BE2C (cell line): ENCODE results near the gene PDHX.

Experiments used
- DNase-seq: peaks from one replicate; pipeline ENCODE4 v3.0.0-alpha.2; 2020
- H3K27me3 ChIP-seq: fragments of 250-450 bp; sonication (Bioruptor Pico); 2 replicates; pipeline ENCODE4 v1.5.1; 2020; ENCODE audit warnings: mild to moderate bottlenecking
- H3K36me3 ChIP-seq: fragments of 250-450 bp; sonication (Bioruptor Pico); 2 replicates; pipeline ENCODE4 v1.5.1; 2020; ENCODE audit warnings: mild to moderate bottlenecking
- H3K4me1 ChIP-seq: fragments of 250-450 bp; sonication (Bioruptor Pico); 2 replicates; pipeline ENCODE4 v1.5.1; 2020
- H3K4me3 ChIP-seq: 2 replicates; pipeline ENCODE4 v1.5.1; 2011; ENCODE audit warnings: low read depth, low read length
- H3K9me3 ChIP-seq: fragments of 250-450 bp; sonication (Bioruptor Pico); 2 replicates; pipeline ENCODE4 v1.5.1; 2020
- TF ChIP-seq, protein P1 (sequence below): IDR thresholded peaks from 2 replicates; pipeline ENCODE4 v1.5.1; 2012; ENCODE audit warnings: mild to moderate bottlenecking, low read depth, low read length

The PDHX gene

DNA sequence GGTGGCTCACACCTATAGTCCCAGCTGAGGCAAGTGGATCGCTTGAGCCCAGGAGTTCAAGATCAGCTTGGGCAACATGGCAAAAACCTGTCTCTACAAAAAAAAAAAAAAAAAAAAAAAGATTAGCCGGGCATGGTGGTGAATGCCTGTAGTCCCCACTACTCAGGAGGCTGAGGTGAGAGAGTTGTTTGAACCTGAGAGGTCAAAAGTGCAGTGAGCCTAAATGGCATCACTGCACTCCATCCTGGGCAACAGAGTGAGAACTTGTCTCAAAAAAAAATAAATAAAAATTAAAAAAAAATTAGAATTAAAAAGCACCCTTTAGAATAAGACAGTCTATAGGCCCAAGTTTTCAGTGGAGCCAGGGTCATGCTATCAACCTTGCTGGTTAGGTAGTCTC lies 95.5 kb downstream of the PDHX start:
- DNase-seq = no peak
- no peak overlapping the region for H3K4me3 ChIP-seq
- no peaks in the 10 kb centered on the region for H3K9me3 ChIP-seq
- TF ChIP-seq, protein P1, sequence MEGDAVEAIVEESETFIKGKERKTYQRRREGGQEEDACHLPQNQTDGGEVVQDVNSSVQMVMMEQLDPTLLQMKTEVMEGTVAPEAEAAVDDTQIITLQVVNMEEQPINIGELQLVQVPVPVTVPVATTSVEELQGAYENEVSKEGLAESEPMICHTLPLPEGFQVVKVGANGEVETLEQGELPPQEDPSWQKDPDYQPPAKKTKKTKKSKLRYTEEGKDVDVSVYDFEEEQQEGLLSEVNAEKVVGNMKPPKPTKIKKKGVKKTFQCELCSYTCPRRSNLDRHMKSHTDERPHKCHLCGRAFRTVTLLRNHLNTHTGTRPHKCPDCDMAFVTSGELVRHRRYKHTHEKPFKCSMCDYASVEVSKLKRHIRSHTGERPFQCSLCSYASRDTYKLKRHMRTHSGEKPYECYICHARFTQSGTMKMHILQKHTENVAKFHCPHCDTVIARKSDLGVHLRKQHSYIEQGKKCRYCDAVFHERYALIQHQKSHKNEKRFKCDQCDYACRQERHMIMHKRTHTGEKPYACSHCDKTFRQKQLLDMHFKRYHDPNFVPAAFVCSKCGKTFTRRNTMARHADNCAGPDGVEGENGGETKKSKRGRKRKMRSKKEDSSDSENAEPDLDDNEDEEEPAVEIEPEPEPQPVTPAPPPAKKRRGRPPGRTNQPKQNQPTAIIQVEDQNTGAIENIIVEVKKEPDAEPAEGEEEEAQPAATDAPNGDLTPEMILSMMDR = no peak
- H3K4me1 ChIP-seq = no peaks in the 10 kb centered on the region
- H3K27me3 ChIP-seq = no peaks in the 10 kb centered on the region
- H3K36me3 ChIP-seq = no peaks in the 10 kb centered on the region

DNA sequence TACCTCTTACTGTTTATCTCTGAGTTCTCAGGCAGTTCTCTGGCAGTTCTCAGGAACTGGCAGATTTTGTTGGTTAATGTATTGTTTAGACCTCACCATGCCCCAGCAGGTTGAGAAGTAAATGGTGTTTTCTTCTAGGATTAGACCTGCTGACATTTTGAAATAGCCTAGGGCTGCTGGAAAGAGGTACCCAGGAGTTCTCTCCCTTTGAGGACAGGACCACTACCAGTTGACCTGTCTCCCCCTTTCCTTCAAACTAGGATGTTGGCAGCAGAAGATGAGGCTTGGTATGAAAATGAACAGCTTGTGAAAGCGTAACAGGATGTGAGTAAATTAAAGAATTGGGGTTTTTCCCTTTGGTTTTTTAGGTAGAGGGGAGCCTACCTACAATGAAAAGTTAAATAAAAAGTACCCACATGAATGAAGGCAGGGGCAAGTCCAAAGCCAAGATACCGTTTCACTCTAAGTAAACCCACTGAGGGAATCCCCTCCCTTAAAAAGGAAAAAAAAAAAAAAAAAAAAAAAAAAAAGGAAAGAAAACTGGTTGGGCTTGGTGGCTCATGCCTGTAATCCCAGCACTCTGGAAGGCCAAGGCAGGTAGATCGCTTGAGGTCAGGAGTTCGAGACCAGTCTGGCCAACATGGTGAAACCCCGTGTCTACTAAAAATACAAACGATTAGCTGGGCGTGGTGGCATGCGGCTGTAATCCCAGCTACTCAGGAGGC lies 96.2 kb downstream of the PDHX start:
- no peaks in the 10 kb centered on the region for H3K9me3 ChIP-seq
- H3K36me3 ChIP-seq = no peaks in the 10 kb centered on the region
- no peak for DNase-seq
- no peaks in the 10 kb centered on the region for H3K4me1 ChIP-seq
- H3K27me3 ChIP-seq = no peaks in the 10 kb centered on the region
- TF ChIP-seq, protein P1 = no peak
- H3K4me3 ChIP-seq = no peak overlapping the region

DNA sequence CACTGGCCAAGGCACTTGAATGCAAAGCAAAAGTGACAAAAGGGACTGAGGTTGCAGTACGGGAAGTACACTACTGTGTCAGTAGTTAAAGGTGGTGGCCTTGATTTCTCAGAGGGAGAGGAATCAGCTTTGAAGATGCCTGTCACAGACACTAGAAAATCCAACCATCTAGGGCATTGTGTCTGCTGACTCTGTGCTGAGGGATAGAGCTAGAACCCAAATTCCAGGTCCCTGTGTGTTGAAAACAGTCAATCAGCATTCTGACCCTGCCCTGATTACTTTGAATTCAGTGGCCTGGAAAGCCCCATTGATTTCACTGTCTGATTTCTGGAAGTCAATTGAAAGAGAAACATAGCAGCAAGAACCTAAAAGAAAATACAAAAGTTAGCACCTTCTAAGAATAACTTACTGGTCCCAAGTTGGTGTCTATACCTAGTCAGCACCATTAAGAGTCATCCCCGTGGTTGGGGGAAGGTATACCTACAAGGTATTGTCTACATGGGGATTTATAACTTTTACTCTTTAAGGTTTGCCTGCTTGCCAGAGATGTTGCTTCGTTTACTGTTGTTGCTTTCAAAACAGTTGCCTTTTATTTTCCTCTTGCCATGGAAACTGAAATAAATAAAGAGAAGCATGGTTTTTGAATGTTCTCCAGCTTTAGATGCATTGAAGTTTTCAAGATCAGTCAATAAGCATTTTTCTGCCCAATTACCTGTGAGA lies 97.3 kb downstream of the PDHX start:
- Histone ChIP-seq H3K36me3 (no peaks in the 10 kb centered on the region), H3K4me3 (no peak overlapping the region), H3K9me3 (no peaks in the 10 kb centered on the region), H3K4me1 (no peaks in the 10 kb centered on the region), H3K27me3 (no peaks in the 10 kb centered on the region)
- no peak for DNase-seq
- TF ChIP-seq, protein P1 = no peak

DNA sequence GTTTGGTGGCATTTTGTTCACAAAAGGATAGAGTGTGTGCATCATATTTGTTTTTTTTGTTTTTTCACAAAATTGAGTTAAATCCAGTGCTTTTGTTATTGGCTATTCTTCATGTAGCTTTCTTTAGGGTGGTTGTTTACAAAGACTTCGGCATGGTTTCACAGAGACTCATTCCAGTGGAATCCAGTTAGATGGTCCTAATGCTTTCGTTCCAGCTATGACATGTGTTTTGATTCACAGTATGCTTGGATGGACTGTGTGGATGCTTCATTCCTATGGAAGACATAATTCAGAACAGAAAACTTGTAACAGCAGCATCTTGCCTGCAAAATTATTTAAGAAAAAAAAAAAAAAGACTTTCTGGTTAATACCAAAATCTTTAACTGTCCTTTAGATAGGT lies 97.9 kb downstream of the PDHX start:
- TF ChIP-seq, protein P1 = no peak
- no peak for DNase-seq
- no peaks in the 10 kb centered on the region for H3K27me3 ChIP-seq
- no peak overlapping the region for H3K4me3 ChIP-seq
- no peaks in the 10 kb centered on the region for H3K36me3 ChIP-seq
- no peaks in the 10 kb centered on the region for H3K4me1 ChIP-seq
- no peaks in the 10 kb centered on the region for H3K9me3 ChIP-seq

DNA sequence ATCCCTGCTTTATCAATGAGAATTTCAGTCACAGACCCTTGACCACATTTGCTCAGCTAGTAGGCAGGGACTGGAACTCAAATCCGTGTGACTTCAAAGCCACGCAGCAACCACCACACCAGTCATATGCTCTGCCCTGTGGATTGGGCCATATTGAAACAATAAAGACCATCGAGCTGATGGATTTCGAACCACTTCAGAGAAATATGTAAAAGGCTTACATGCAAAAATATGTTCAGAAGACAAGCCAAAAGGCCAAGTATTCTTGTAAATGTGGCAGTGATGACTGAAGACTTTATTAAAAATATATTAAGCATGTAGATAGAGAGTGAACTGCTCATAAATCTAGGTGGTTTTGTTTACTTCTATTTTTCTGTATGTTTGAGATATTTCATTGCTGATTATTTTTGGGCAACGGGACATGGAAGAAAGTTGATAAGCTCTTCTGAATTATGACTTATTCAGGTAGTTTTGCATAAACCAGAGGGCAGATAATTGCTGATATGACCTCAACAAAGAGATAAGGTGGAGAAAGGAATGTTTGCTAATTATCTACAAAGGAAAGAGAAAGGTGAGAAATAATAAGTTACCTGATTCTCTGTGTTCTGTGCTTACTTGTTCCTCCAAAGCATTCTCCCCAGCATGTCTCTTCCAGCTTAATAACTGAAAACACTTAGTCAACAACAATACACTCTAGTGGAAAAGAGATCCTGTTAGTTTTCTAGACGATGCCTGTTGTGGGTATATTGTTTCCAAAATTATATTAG lies 99.4 kb downstream of the PDHX start:
- Histone ChIP-seq H3K36me3 (no peaks in the 10 kb centered on the region), H3K9me3 (no peaks in the 10 kb centered on the region), H3K27me3 (no peaks in the 10 kb centered on the region), H3K4me1 (no peaks in the 10 kb centered on the region), H3K4me3 (no peak overlapping the region)
- TF ChIP-seq, protein P1 = no peak
- DNase-seq = no peak
